ENCODE measurements around the gene PSRC1. TPM values are rescaled to one million over a fixed set of nuclear protein-coding genes. Genes with fewer than 3 reads are reported as not detected.

Gene PSRC1
- total and polyA plus RNA-seq, 2 donors (not counting 3 experiments of a cell fraction or from before 2014, with no cell fraction given) = 25.0 to 29.3 TPM

- no peak overlapping the region for H2AFZ ChIP-seq (ENCODE audit: low read depth, low read length)
- no peaks in the 10 kb centered on the region for H3K79me2 ChIP-seq (ENCODE audit: control insufficient read depth, insufficient read depth, low read length)
- no peak overlapping the region for H3K9ac ChIP-seq (replicated peaks; ENCODE audit: extremely low read depth, insufficient read depth, low read length)
- H3K4me3 ChIP-seq (replicated peaks in 1 of 3; ENCODE audit: insufficient read depth in 1 of 3, low read depth in 1 of 3, low read length in 3 of 3) = no peak overlapping the region
- no peak overlapping the region for H3K27ac ChIP-seq (ENCODE audit: insufficient read depth, low read depth, low read length)
- H3K4me1 ChIP-seq (ENCODE audit: control insufficient read depth, extremely low read depth, insufficient read depth, low read length) = no peaks in the 10 kb centered on the region
- dilution Hi-C loops (cut with MboI; ENCODE audit: extremely low pct_ligation_motif_present, low sequenced_read_pairs) (no loop called here), intact Hi-C loops (cut with micrococcal nuclease) (no loop called here)
- no peaks in the 10 kb centered on the region for H3K9me1 ChIP-seq (replicated peaks; ENCODE audit: control insufficient read depth, extremely low read depth, insufficient read depth, low read length)
- FAIRE-seq (no peak), DNase-seq (ENCODE audit: low read depth, low spot score) (no peak)
- no peaks in the 10 kb centered on the region for H3K9me3 ChIP-seq (replicated peaks; ENCODE audit: control insufficient read depth, insufficient read depth, low read length)
- BruUV-seq (replicated peaks) = no TSS peak
- CTCF ChIA-PET = interaction anchor here (1.0 to 4.8 kb wide), 9 partner anchors 9 to 294 kb away, joined by 3 to 41 read pairs (median 4); partner anchors contain the start of genes CELSR2 and SORT1
- no peak overlapping the region for H3K4me2 ChIP-seq (ENCODE audit: insufficient read depth, low read length)
- H3K27me3 ChIP-seq (ENCODE audit: control insufficient read depth in 2 of 2, insufficient read depth in 2 of 2, low read length in 2 of 2) = peaks cover 12 to 17% of the 10 kb centered on the region in 2 experiments
- TF ChIP-seq FOS (IDR thresholded peaks at IDR 0.05; ENCODE audit: borderline replicate concordance, insufficient read depth, low read length) (no peak), POLR2A (IDR thresholded peaks at IDR 0.05; ENCODE audit: low read depth, low read length) (no peak), EZH2 (IDR thresholded peaks at IDR 0.05; ENCODE audit: borderline replicate concordance, low read depth, low read length, severe bottlenecking) (no peak), MYC (IDR thresholded peaks at IDR 0.05; ENCODE audit: low read depth, low read length) (no peak), POLR2AphosphoS5 (IDR thresholded peaks at IDR 0.05; ENCODE audit: insufficient read depth, low read depth, low read length) (no peak), GATA2 (IDR thresholded peaks at IDR 0.05; ENCODE audit: insufficient read depth, insufficient read length, low read depth, low read length) (no peak), JUN (IDR thresholded peaks at IDR 0.05; ENCODE audit: borderline replicate concordance, insufficient read depth, insufficient read length, low read depth) (no peak)
- TF ChIP-seq, protein P1, sequence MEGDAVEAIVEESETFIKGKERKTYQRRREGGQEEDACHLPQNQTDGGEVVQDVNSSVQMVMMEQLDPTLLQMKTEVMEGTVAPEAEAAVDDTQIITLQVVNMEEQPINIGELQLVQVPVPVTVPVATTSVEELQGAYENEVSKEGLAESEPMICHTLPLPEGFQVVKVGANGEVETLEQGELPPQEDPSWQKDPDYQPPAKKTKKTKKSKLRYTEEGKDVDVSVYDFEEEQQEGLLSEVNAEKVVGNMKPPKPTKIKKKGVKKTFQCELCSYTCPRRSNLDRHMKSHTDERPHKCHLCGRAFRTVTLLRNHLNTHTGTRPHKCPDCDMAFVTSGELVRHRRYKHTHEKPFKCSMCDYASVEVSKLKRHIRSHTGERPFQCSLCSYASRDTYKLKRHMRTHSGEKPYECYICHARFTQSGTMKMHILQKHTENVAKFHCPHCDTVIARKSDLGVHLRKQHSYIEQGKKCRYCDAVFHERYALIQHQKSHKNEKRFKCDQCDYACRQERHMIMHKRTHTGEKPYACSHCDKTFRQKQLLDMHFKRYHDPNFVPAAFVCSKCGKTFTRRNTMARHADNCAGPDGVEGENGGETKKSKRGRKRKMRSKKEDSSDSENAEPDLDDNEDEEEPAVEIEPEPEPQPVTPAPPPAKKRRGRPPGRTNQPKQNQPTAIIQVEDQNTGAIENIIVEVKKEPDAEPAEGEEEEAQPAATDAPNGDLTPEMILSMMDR (IDR thresholded peaks at IDR 0.05; ENCODE audit: extremely low read depth in 1 of 2, insufficient read depth in 1 of 2, low read depth in 1 of 2, low read length in 2 of 2) = no peak
- TF ChIP-seq, protein P2, sequence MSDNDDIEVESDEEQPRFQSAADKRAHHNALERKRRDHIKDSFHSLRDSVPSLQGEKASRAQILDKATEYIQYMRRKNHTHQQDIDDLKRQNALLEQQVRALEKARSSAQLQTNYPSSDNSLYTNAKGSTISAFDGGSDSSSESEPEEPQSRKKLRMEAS (IDR thresholded peaks at IDR 0.05; ENCODE audit: insufficient read depth, insufficient read length) = no peak
- no peaks in the 10 kb centered on the region for H4K20me1 ChIP-seq (replicated peaks; ENCODE audit: control insufficient read depth, extremely low read depth, insufficient read depth, low read length)
- peaks cover 22 to 35% of the 10 kb centered on the region in 2 experiments for H3K36me3 ChIP-seq (ENCODE audit: control insufficient read depth in 2 of 2, extremely low read depth in 1 of 2, insufficient read depth in 2 of 2, low read length in 2 of 2)
- POLR2A ChIA-PET = interaction anchor here (0.6 kb wide), 1 partner anchor 138 kb away, joined by 7 read pairs; no protein-coding TSS in a partner anchor
Observed at GRCh38 chr1:109239047-109239408, 43.9 kb downstream of the PSRC1 start.

Data from endothelial cell of umbilical vein (primary cell).